ENCODE data around the gene CAMTA1. TPM values are rescaled to one million over a fixed set of nuclear protein-coding genes. Genes with fewer than 3 reads are reported as not detected.

Gene CAMTA1
- total RNA-seq, 1 experiment from 2014 or later: 85.2 TPM

DNA sequence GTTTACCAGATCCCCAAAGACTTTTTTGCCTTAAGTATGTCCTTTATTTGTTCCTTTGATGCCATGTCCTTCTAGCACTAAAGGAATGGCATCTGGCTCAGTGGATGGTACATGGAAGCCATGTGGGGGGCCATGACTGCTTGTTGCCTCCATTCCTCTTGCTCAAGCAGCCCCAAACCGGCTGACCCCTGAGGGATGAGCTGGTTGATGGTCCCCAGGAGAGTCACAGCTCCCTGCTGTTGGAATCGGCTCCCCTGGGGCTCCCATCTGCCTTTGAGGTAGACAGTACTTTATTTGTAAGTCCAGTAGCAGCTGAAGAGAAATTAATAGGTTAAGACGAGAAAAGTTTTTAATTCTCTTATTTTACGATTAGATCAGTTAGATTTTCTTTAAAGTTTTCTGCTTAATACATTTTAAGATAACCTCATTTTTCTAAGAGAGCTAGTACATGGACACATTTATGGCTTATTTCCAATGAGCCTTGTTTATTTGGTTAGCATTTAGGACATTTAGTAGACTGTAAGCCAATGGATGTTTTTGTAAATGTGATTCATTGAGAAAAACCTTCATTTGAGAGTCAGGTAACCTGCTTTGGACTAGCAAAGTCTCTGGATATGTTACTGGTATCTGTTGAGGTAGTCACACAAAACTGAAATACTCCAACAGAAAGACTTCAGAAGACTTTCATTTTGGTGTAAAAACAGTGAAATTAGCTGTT is 88.2 kb downstream of the CAMTA1 start:
- ChIA-PET CTCF (no interaction called here), POLR2A (ENCODE audit: low non-redundant PET) (no interaction called here)
- no peaks in the 10 kb centered on the region for H3K36me3 ChIP-seq (ENCODE audit: insufficient read depth, low read length, poor library complexity, severe bottlenecking)
- BruUV-seq (replicated peaks): no TSS peak
- no peak overlapping the region for H3K4me3 ChIP-seq (ENCODE audit: low read depth, low read length, poor library complexity, severe bottlenecking)
- no peaks in the 10 kb centered on the region for H3K9me3 ChIP-seq (ENCODE audit: low read depth, low read length, poor library complexity, severe bottlenecking)
- TF ChIP-seq, protein P1, sequence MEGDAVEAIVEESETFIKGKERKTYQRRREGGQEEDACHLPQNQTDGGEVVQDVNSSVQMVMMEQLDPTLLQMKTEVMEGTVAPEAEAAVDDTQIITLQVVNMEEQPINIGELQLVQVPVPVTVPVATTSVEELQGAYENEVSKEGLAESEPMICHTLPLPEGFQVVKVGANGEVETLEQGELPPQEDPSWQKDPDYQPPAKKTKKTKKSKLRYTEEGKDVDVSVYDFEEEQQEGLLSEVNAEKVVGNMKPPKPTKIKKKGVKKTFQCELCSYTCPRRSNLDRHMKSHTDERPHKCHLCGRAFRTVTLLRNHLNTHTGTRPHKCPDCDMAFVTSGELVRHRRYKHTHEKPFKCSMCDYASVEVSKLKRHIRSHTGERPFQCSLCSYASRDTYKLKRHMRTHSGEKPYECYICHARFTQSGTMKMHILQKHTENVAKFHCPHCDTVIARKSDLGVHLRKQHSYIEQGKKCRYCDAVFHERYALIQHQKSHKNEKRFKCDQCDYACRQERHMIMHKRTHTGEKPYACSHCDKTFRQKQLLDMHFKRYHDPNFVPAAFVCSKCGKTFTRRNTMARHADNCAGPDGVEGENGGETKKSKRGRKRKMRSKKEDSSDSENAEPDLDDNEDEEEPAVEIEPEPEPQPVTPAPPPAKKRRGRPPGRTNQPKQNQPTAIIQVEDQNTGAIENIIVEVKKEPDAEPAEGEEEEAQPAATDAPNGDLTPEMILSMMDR (conservative IDR thresholded peaks at IDR 0.05; ENCODE audit: low read depth, low read length): no peak
- no peak for TF ChIP-seq EZH2 (IDR thresholded peaks at IDR 0.05; ENCODE audit: borderline replicate concordance, low read depth, low read length, poor library complexity, severe bottlenecking)
- intact Hi-C loops (cut with micrococcal nuclease; ENCODE audit: unreplicated experiment): no loop called here
- no peak for DNase-seq (ENCODE audit: low spot score)
- H3K4me1 ChIP-seq (ENCODE audit: insufficient read depth, low read length, poor library complexity, severe bottlenecking): peaks cover 9% of the 10 kb centered on the region
- no peak overlapping the region for H3K27ac ChIP-seq (ENCODE audit: low read depth, low read length, poor library complexity, severe bottlenecking)
- no peaks in the 10 kb centered on the region for H3K27me3 ChIP-seq (replicated peaks; ENCODE audit: insufficient read depth, low read depth, low read length, poor library complexity)

DNA sequence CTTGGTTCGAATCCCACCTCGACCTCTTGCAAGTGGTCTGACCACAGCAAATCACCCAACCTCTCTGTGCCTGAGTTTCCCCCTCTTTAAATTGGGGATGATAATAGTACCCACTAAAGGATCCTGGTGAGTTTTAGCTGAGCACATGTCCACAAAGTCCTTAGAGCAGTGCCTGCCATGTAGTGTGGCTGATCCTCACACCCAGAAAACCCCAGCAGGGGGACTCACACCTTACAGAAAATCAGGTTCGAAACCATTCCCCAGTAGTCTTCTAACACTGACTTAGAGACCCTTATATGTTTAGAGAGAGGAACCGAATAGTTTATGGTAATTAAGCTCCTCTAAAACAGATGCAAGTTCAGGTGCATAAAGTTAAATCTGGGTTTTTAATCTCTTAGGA is 89.0 kb downstream of the CAMTA1 start:
- Histone ChIP-seq H3K4me1 (ENCODE audit: insufficient read depth, low read length, poor library complexity, severe bottlenecking) (peaks cover 3% of the 10 kb centered on the region), H3K27ac (ENCODE audit: low read depth, low read length, poor library complexity, severe bottlenecking) (no peak overlapping the region), H3K4me3 (ENCODE audit: low read depth, low read length, poor library complexity, severe bottlenecking) (no peak overlapping the region), H3K36me3 (ENCODE audit: insufficient read depth, low read length, poor library complexity, severe bottlenecking) (no peaks in the 10 kb centered on the region), H3K27me3 (replicated peaks; ENCODE audit: insufficient read depth, low read depth, low read length, poor library complexity) (no peaks in the 10 kb centered on the region), H3K9me3 (ENCODE audit: low read depth, low read length, poor library complexity, severe bottlenecking) (no peaks in the 10 kb centered on the region)
- TF ChIP-seq EZH2 (IDR thresholded peaks at IDR 0.05; ENCODE audit: borderline replicate concordance, low read depth, low read length, poor library complexity, severe bottlenecking): no peak
- TF ChIP-seq, protein P1 (conservative IDR thresholded peaks at IDR 0.05; ENCODE audit: low read depth, low read length): no peak
- no peak for DNase-seq (ENCODE audit: low spot score)
- intact Hi-C loops (cut with micrococcal nuclease; ENCODE audit: unreplicated experiment): no loop called here
- ChIA-PET CTCF (no interaction called here), POLR2A (ENCODE audit: low non-redundant PET) (no interaction called here)
- BruUV-seq (replicated peaks): no TSS peak

DNA sequence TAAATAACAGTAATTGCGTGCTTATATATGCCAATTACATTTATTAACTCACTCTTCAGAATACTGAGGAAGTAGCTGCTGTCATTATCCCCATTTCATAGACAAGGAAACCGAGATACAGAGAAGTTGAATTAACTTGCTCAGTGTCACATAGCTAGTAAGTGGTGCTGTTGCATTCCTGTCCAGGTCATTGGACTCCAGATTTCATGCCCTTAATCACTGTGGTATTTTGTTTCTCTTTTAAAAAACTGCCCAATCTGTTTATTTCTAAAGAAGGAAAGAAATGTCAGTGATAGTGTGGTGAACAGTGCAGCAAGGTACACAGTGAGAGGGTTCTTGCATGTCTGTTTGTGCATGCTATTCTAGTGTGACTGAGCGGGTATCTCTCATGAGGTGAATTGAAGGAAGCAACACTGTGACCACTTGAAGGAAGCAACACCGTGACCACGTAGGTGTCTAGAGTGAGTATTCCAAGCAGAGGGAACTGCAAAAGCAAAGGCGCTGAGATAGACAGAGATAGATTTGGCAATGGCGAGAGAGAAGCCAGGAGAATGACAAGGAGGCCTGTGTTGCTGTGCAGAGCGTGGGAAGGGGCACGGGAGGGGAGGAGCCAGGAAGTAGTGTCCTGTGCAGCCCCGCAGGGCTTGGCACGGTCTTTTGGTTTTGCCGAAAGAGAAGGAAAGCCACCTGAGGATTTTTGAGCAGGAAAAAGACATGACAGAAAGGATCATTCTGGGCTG is 95.9 kb downstream of the CAMTA1 start:
- no peak overlapping the region for H3K27ac ChIP-seq (ENCODE audit: low read depth, low read length, poor library complexity, severe bottlenecking)
- no peak for TF ChIP-seq EZH2 (IDR thresholded peaks at IDR 0.05; ENCODE audit: borderline replicate concordance, low read depth, low read length, poor library complexity, severe bottlenecking)
- TF ChIP-seq, protein P1 (conservative IDR thresholded peaks at IDR 0.05; ENCODE audit: low read depth, low read length): no peak
- intact Hi-C loops (cut with micrococcal nuclease; ENCODE audit: unreplicated experiment): no loop called here
- POLR2A ChIA-PET (ENCODE audit: low non-redundant PET): no interaction called here
- no peak overlapping the region for H3K4me3 ChIP-seq (ENCODE audit: low read depth, low read length, poor library complexity, severe bottlenecking)
- CTCF ChIA-PET: no interaction called here
- DNase-seq (ENCODE audit: low spot score): no peak
- no peaks in the 10 kb centered on the region for H3K4me1 ChIP-seq (ENCODE audit: insufficient read depth, low read length, poor library complexity, severe bottlenecking)
- no peaks in the 10 kb centered on the region for H3K9me3 ChIP-seq (ENCODE audit: low read depth, low read length, poor library complexity, severe bottlenecking)
- no peaks in the 10 kb centered on the region for H3K36me3 ChIP-seq (ENCODE audit: insufficient read depth, low read length, poor library complexity, severe bottlenecking)
- no TSS peak for BruUV-seq (replicated peaks)
- H3K27me3 ChIP-seq (replicated peaks; ENCODE audit: insufficient read depth, low read depth, low read length, poor library complexity): no peaks in the 10 kb centered on the region

Measured in A673 (cell line).